Liver (tissue), 9 donors: ENCODE results near the gene NDUFA8. TPM values are rescaled to one million over a fixed set of nuclear protein-coding genes. Genes with fewer than 3 reads are reported as not detected.

Source experiments
- DNase-seq: peaks from one replicate; pipeline ENCODE4 v3.0.0-alpha.2; 2017; ENCODE audit warnings: low spot score
- H3K27ac ChIP-seq, 2 donors: one replicate each; pipeline ENCODE4 v1.7.0; 2013; ENCODE audit warnings: inconsistent platforms in 2 of 2, low read length in 2 of 2, control low read depth in 1 of 2, low read depth in 1 of 2, mild to moderate bottlenecking in 1 of 2
- H3K27me3 ChIP-seq, 4 donors: one replicate each; pipeline versions ENCODE4 v1.6.1 to v1.7.0; 2013; ENCODE audit warnings: low read length in 3 of 4, inconsistent platforms in 1 of 4, mild to moderate bottlenecking in 1 of 4, moderate library complexity in 1 of 4; ENCODE audit not compliant: control insufficient read depth in 4 of 4, insufficient read depth in 4 of 4
- H3K36me3 ChIP-seq, 4 donors: one replicate each; pipeline versions ENCODE4 v1.6.1 to v1.7.0; 2013; ENCODE audit warnings: low read length in 3 of 4, mild to moderate bottlenecking in 3 of 4, low read depth in 1 of 4, moderate library complexity in 1 of 4; ENCODE audit not compliant: control insufficient read depth in 4 of 4, insufficient read depth in 3 of 4
- H3K4me1 ChIP-seq, 4 donors: one replicate each; pipeline versions ENCODE4 v1.6.1 to v1.7.0; 2013; ENCODE audit warnings: low read length in 3 of 4, mild to moderate bottlenecking in 3 of 4, moderate library complexity in 1 of 4; ENCODE audit not compliant: control insufficient read depth in 4 of 4, insufficient read depth in 4 of 4
- H3K4me3 ChIP-seq, 3 donors: one replicate each; pipeline versions ENCODE4 v1.6.1 to v1.7.0; 2013; ENCODE audit warnings: low read length in 3 of 3, control low read depth in 1 of 3, low read depth in 1 of 3, mild to moderate bottlenecking in 1 of 3
- H3K9ac ChIP-seq, 2 donors: one replicate each; pipeline ENCODE4 v1.7.0; 2013; ENCODE audit warnings: low read length in 2 of 2, mild to moderate bottlenecking in 2 of 2, moderate library complexity in 2 of 2, control low read depth in 1 of 2, low read depth in 1 of 2
- H3K9me3 ChIP-seq, 4 donors: one replicate each; pipeline versions ENCODE4 v1.6.1 to v1.7.0; 2013; ENCODE audit warnings: low read length in 3 of 4; ENCODE audit not compliant: control insufficient read depth in 4 of 4
- ATF3 ChIP-seq: IDR thresholded peaks from 2 replicates; pipeline ENCODE4 v1.6.1; 2016; ENCODE audit warnings: antibody characterized with exemption
- EGR1 ChIP-seq, 2 donors: IDR thresholded peaks; 2 replicates each; pipeline ENCODE4 v1.6.1; 2016 to 2018; ENCODE audit warnings: antibody characterized with exemption in 2 of 2, low read depth in 2 of 2
- FOXA1 ChIP-seq: IDR thresholded peaks from 2 replicates; pipeline ENCODE4 v1.6.1; 2016; ENCODE audit warnings: antibody characterized with exemption
- FOXA2 ChIP-seq: IDR thresholded peaks from 2 replicates; pipeline ENCODE4 v1.6.1; 2016; ENCODE audit warnings: antibody characterized with exemption
- GABPA ChIP-seq, 2 donors: IDR thresholded peaks in 1 of 2; conservative IDR thresholded peaks in 1 of 2; 2 replicates each; pipeline ENCODE4 v1.6.1; 2016; ENCODE audit warnings: antibody characterized with exemption in 2 of 2, mild to moderate bottlenecking in 1 of 2, moderate library complexity in 1 of 2
- HNF4A ChIP-seq, 2 donors: conservative IDR thresholded peaks; 2 replicates each; pipeline ENCODE4 v1.6.1; 2016; ENCODE audit warnings: antibody characterized with exemption in 2 of 2, mild to moderate bottlenecking in 2 of 2
- HNF4G ChIP-seq: IDR thresholded peaks from 2 replicates; pipeline ENCODE4 v1.6.1; 2016; ENCODE audit warnings: antibody characterized with exemption
- MAX ChIP-seq: IDR thresholded peaks from 2 replicates; pipeline ENCODE4 v1.6.1; 2016; ENCODE audit warnings: antibody characterized with exemption
- RAD21 ChIP-seq, 2 donors: IDR thresholded peaks; 2 replicates each; pipeline ENCODE4 v1.6.1; 2016; ENCODE audit warnings: antibody characterized with exemption in 2 of 2, mild to moderate bottlenecking in 2 of 2
- RXRA ChIP-seq, 2 donors: IDR thresholded peaks; 2 replicates each; pipeline ENCODE4 v1.6.1; 2017 to 2018; ENCODE audit warnings: antibody characterized with exemption in 2 of 2, mild to moderate bottlenecking in 1 of 2
- SP1 ChIP-seq: IDR thresholded peaks from 2 replicates; pipeline ENCODE4 v1.6.1; 2018; ENCODE audit warnings: antibody characterized with exemption, mild to moderate bottlenecking
- YY1 ChIP-seq: IDR thresholded peaks from 2 replicates; pipeline ENCODE4 v1.6.1; 2016; ENCODE audit warnings: antibody characterized with exemption, mild to moderate bottlenecking
- ZBTB33 ChIP-seq: IDR thresholded peaks from 2 replicates; pipeline ENCODE4 v1.6.1; 2016; ENCODE audit warnings: antibody characterized with exemption
- WGBS: extraction: QIAGEN DNeasy Blood & Tissue Kit; methylation state at CpG from one replicate; pipeline ENCODE4 v1.1.7; 2013; 5-methylcytosine and 5-hydroxymethylcytosine counted together
- polyA plus RNA-seq, 2 donors: library from polyadenylated mRNA; stranded (reverse) in 1 of 2; unstranded in 1 of 2; fragments of 200-250 nt in 1 of 2; fragments of >200 nt in 1 of 2; fragmentation: Nextera tagmentation in 1 of 2; extraction: Ambion mirVana in 1 of 2; gene quantifications; one replicate each; pipeline versions ENCODE4 v1.2.1 to v1.2.3, GENCODE V29; 2013 to 2015
- total RNA-seq, 2 donors: library from RNA; depleted of rRNA; stranded (reverse); fragments of >200 nt; gene quantifications; one replicate each; pipeline ENCODE4 v1.2.3, GENCODE V29; 2014
- donor health status: healthy.
- donor health status: healthy.
- donor health status: healthy.
- donor health status: healthy.
- donor health status: healthy.

NDUFA8 gene
- total and polyA plus RNA-seq, 4 donors, result 24.9 to 51.9 (median 38.8) TPM

- Histone ChIP-seq H3K9ac (no peak overlapping the region), H3K9me3 (no peaks in the 10 kb centered on the region), H3K4me1 (no peaks in the 10 kb centered on the region), H3K27ac (no peak overlapping the region), H3K4me3 (no peak overlapping the region), H3K27me3 (no peaks in the 10 kb centered on the region), H3K36me3 (peaks cover 3 to 36% (median 27%) of the 10 kb centered on the region in 4 donors)
- TF ChIP-seq ATF3, result no peak
- TF ChIP-seq SP1, result no peak
- TF ChIP-seq FOXA1, result no peak
- no peak for TF ChIP-seq HNF4A (conservative IDR thresholded peaks at IDR 0.05)
- no peak for TF ChIP-seq EGR1 (IDR thresholded peaks at IDR 0.05; ENCODE audit: low read depth in 2 of 2)
- no peak for TF ChIP-seq RAD21 (IDR thresholded peaks at IDR 0.05)
- TF ChIP-seq GABPA (IDR thresholded peaks at IDR 0.05 in 1 of 2, conservative IDR thresholded peaks at IDR 0.05 in 1 of 2), result no peak
- TF ChIP-seq MAX, result no peak
- WGBS, result 85% methylated on average over 5 of the region's 5 CpGs
- DNase-seq, result no peak
Measured at GRCh38 chr9:122141671-122142070, 17.9 kb downstream of the NDUFA8 start.

GRCh38 chr9:122140368-122141193, 19.0 kb downstream of the NDUFA8 start:
- Histone ChIP-seq H3K4me3 (no peak overlapping the region), H3K4me1 (no peaks in the 10 kb centered on the region), H3K27ac (no peak overlapping the region), H3K9ac (no peak overlapping the region), H3K36me3 (peaks cover 3 to 26% (median 22%) of the 10 kb centered on the region in 4 donors), H3K9me3 (no peaks in the 10 kb centered on the region), H3K27me3 (no peaks in the 10 kb centered on the region)
- DNase-seq, result no peak
- WGBS, result 75% methylated on average over 8 of the region's 8 CpGs
- TF ChIP-seq FOXA2, result no peak

- 78% methylated on average over 10 of the region's 10 CpGs for WGBS
Measured at GRCh38 chr9:122138560-122139268, 20.9 kb downstream of the NDUFA8 start.

More at GRCh38 chr9:122138560-122139268, 20.9 kb downstream of the NDUFA8 start:
- Histone ChIP-seq H3K36me3 (peaks cover 0 to 11% (median 8%) of the 10 kb centered on the region in 4 donors), H3K9me3 (no peaks in the 10 kb centered on the region), H3K4me1 (no peaks in the 10 kb centered on the region), H3K9ac (no peak overlapping the region), H3K4me3 (no peak overlapping the region), H3K27ac (no peak overlapping the region), H3K27me3 (no peaks in the 10 kb centered on the region)
- no peak for DNase-seq
- TF ChIP-seq SP1, result no peak
- no peak for TF ChIP-seq MAX
- TF ChIP-seq HNF4G, result no peak
- no peak for TF ChIP-seq ZBTB33
- no peak for TF ChIP-seq YY1
- TF ChIP-seq RXRA (IDR thresholded peaks at IDR 0.05), result no peak
